Activated gamma-delta T cell (primary cell): ENCODE results near the gene RIN2.

ENCODE experiments used
- DNase-seq: peaks from one replicate; lab custom pipeline; 2025; lab: John Stamatoyannopoulos, UW
- total RNA-seq, 2 donors: gene quantifications; one replicate each; lab custom pipeline; 2026; lab: John Stamatoyannopoulos, UW

Gene RIN2
- total RNA-seq, result 0 to 0.74 reads per million in 2 donors

- DNase-seq, result no peak
Measured at GRCh38 chr20:19758133-19758500, at the start of gene RIN2. Gene RIN2, plus strand, starts transcription at chr20:19758258. Its CDS starts 131,344 bp downstream, at chr20:19889602.

- DNase-seq, result no peak
Measured at GRCh38 chr20:19709635-19710335, 48.3 kb upstream of the RIN2 start.

- no peak for DNase-seq
Measured at GRCh38 chr20:19710336-19711120, 47.5 kb upstream of the RIN2 start.

GRCh38 chr20:19711126-19711525 lies 46.9 kb upstream of the RIN2 start:
- DNase-seq, result no peak

GRCh38 chr20:19712721-19713260 lies 45.3 kb upstream of the RIN2 start:
- no peak for DNase-seq

- no peak for DNase-seq
Measured at GRCh38 chr20:19713822-19714578, 44.1 kb upstream of the RIN2 start.

- no peak for DNase-seq
Measured at GRCh38 chr20:19714579-19714840, 43.5 kb upstream of the RIN2 start.

- no peak for DNase-seq
Measured at GRCh38 chr20:19715986-19716385, 42.1 kb upstream of the RIN2 start.

- DNase-seq, result no peak
Measured at GRCh38 chr20:19718880-19719279, 39.2 kb upstream of the RIN2 start.

- no peak for DNase-seq
Measured at GRCh38 chr20:19720991-19721390, 37.1 kb upstream of the RIN2 start.

- no peak for DNase-seq
Measured at GRCh38 chr20:19723051-19723450, 35.0 kb upstream of the RIN2 start.

- no peak for DNase-seq
Measured at GRCh38 chr20:19723813-19724430, 34.1 kb upstream of the RIN2 start.

- no peak for DNase-seq
Measured at GRCh38 chr20:19725373-19725772, 32.7 kb upstream of the RIN2 start.

- no peak for DNase-seq
Measured at GRCh38 chr20:19725814-19726525, 32.1 kb upstream of the RIN2 start.

- no peak for DNase-seq
Measured at GRCh38 chr20:19727251-19727847, 30.7 kb upstream of the RIN2 start.

- no peak for DNase-seq
Measured at GRCh38 chr20:19729672-19730071, 28.4 kb upstream of the RIN2 start.

GRCh38 chr20:19730706-19731105 lies 27.4 kb upstream of the RIN2 start:
- no peak for DNase-seq

- no peak for DNase-seq
Measured at GRCh38 chr20:19734811-19735210, 23.2 kb upstream of the RIN2 start.

- DNase-seq, result no peak
Measured at GRCh38 chr20:19735446-19735845, 22.6 kb upstream of the RIN2 start.

- DNase-seq, result no peak
Measured at GRCh38 chr20:19737025-19737424, 21.0 kb upstream of the RIN2 start.

GRCh38 chr20:19738951-19739350 lies 19.1 kb upstream of the RIN2 start:
- no peak for DNase-seq
